HG03175 (cell line): Measurements from ENCODE around the gene SYTL3.

Experiments used
- ATAC-seq: cut with Tn5 transposase; IDR thresholded peaks from one replicate; pipeline ENCODE4 v1.9.1; 2021; ENCODE audit warnings: mild to moderate bottlenecking, moderate library complexity; ENCODE audit not compliant: unreplicated experiment

SYTL3 gene

GRCh38 chr6:158756977-158757752, 107.3 kb downstream of the SYTL3 start:
- ATAC-seq: no peak

DNA sequence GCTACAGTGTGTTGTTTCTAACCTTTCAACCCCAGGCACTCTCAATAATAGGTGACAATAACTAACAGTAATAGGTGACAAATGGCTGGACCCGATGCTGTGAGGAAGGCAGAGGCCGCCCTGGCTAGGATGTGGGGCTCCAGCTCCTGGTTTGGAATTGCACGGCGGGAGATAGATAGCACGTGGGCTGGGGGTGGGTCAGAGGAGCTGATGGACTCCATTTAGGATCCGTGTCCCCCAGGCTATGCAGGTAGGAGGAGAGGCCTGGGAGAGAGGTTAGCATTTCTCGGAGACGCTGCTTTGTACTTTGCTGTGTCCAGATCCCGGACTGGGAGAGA, 107.9 kb downstream of the SYTL3 start:
- no peak for ATAC-seq

GRCh38 chr6:158758451-158758860, 108.6 kb downstream of the SYTL3 start:
- ATAC-seq: no peak

- no peak for ATAC-seq
These were observed 109.2 kb downstream of the SYTL3 start for GRCh38 chr6:158758941-158759479.

DNA sequence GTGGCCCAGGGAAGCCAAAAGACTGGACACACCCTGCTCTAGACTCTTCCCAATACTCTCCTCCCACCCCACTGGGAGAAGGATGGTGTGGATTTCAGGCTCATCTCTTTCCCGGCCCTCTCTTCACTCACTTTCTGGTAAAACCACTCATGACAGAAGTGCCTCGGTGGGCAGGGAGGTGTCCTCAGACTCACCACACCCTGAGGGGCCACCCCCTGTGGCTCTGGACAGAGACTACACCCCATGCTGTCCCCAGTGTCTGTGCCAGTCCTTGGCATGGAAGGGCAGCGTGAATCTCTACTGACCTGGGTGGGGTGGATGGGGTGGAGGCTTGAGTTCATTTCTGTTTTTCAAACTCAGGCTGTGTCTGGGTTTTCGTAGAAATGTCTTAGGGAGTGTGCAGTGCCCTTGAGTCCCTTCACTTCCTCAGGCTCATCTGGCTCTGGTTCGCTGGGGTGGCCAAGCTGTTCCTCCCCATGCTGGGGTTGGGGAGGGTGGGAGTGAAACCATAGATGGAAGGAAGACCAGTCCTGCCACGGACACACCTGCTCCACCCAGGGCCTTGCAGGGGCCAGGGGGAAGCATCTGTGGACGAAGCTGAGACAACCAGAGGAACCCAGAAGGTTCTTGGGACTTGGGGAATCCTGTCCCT, 110.2 kb downstream of the SYTL3 start:
- no peak for ATAC-seq

- no peak for ATAC-seq
These were observed 110.9 kb downstream of the SYTL3 start for GRCh38 chr6:158760618-158761250.

DNA sequence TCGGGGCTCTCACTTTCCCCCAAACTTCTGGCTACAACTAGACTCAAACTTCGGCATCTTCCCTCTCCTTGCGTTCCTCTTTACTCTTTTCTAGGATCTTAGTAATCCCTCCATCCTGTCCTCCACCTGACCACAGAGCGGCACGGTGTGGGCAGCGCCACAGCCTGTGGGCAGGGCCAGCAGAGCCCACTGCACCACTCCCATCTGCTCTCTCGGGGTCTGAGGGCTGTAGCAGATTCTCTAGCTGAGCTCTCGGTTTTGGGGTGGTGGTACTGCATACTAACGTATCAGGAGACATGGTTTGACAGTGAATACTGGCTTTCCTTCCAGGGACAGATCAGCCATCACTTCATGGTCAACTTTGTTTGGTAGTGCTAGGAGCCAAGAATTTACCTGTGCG, 111.9 kb downstream of the SYTL3 start:
- no peak for ATAC-seq

DNA sequence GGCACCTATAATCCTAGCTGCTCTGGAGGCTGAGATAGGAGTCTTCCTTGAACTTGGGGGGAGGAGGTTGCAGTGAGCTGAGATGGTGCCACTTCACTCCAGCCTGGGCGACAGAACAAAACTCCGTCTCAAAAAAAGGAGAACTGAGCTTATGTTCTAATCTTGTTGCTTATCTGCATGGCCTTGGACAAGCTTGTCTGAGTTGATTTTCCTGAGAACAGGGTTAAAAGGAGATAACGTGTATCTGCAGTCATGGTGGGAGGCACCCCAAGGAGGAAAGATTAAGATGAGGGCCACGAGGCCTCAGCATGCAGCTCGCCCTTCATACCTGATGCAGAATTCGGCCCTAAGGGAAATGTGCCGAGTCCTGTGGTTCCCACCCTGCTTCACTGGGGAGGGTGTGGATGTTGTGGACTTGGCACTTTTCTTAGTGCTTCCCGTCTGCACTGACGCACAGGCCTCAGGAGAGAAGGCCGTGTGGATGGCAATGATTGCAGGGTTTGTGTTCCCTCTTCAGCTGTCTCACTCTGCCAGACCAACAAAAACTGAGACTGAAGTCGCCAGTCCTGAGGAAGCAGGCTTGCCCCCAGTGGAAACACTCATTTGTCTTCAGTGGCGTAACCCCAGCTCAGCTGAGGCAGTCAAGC, 113.1 kb downstream of the SYTL3 start:
- no peak for ATAC-seq

DNA sequence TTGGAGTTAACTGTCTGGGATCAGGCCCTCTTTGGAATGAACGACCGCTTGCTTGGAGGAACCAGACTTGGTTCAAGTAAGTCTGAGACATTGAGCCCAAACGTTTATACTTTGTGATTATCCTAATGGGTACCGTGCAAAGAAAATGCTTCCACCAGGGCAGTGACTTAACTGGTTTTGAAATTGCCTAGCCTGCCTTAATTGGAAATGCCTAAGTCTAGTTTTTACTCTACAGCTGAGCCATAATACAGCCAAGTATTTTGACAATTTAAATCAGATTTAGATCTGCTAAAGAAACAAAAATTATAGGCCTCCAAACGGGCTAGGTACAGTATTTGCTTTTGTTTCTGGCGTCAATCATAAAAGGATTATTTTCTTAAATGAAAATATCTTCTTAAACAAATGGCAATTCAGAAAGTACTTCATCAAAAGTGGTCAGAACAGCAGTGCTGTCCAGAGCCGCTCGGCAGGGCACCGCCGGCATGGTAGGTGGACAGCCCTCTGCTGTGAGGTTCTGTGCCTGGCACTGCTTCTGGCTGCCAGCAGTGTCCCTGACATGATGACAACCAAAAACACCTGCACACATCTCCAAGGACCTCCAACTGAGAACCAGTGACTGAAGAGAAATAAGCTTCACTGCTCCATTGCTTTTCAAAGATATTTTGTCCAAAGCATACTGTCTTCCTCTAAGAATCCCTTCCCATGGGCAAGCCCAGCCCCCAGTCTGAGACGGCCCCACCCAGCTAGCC, 113.8 kb downstream of the SYTL3 start:
- no peak for ATAC-seq

GRCh38 chr6:158764183-158764849, 114.5 kb downstream of the SYTL3 start:
- no peak for ATAC-seq

DNA sequence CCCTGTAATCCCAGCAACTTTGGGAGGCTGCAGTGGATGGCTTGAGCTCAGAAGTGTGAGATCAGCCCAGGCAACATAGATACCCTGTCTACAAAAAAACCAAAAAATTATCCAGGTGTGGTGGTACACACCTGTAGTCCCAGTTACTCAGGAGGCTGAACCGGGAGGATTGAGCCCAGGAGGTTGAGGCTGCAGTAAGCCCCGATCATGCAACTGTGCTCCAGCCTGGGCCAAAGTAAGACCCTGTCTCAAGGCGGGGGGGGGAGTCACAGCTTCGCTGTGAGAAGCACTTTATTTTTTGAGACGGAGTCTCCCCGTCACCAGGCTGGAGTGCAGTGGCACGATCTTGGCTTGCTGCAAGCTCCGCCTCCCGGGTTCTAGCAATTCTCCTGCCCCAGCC, 115.1 kb downstream of the SYTL3 start:
- ATAC-seq: no peak

DNA sequence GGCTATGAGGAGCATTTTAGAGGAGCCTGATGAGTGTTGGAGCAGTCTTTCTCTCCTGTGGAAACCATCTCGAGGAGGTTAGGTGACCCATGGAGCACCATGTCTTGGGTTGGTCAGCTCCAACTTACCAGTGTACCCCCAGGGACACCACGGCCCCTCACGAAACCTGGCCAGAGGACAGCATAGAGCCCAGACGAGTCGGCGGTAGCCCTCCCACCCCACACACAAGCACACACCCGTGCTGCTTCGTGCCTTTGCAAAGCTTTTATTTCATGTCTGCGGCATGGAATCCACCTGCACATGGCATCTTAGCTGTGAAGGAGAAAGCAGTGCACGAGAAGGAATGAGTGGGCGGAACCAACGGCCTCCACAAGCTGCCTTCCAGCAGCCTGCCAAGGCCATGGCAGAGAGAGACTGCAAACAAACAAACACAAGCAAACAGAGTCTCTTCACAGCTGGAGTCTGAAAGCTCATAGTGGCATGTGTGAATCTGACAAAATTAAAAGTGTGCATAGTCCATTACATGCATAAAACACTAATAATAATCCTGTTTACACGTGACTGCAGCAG, 115.7 kb downstream of the SYTL3 start:
- ATAC-seq: no peak

DNA sequence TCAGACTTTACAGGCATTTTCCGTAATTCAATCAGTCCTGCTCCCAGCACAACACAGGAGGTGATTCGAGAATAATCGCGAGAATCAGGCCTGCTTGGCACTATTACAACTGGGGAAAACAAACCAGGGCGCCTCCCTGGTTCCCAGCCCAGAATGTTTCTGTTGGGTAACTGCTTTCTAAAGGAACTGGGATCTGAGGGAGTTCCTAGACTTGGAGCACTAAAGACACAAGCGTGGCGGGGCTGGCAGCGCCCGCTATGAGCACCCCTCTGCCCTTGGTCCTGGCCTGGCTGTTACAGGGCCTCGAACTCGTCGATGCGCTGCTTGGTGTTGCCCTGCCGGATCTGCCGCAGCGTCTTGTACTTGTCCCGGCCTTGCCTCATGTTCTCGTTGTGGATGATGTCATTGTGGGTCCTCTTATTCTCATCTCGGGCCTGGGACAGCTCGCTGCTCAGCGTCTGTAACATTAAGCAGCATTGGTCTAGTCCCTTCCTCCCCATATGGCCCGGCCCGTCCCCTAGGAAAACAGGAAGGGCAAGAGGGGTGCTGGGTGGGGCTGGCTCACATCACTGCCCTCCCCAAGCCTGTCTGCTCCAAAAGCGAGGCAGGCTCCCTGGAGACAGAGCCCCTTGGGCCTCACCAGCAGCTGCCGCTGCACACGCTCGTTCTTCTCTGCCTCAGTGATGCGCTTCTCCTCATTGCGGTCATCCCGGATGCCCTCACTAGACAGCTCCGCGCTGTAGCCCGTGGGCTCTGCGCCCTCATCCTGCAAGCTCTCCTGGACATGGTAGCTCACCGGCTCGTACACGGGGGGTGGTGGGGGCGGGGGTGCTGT, 117.0 kb downstream of the SYTL3 start:
- ATAC-seq: no peak

DNA sequence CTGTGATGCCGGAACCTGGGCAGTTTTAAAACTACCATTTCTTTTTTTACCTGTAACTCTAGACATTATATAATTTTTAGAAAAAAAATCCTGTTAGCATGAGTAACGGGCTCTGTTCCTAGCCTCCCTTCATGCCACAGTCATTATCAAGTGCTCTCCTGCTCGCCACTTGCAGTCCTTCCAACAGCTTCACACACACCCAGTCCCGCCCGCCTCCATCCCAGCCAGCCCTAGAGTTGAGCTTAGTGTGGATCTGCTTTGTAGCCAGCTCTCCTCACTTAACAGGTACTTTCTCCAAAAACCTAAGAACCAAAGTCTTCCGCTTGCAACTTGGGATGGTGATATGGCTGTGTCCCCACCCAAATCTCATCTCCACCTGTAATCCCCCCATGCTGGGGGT, 117.9 kb downstream of the SYTL3 start:
- no peak for ATAC-seq

GRCh38 chr6:158768436-158768835, 118.6 kb downstream of the SYTL3 start:
- ATAC-seq: no peak

DNA sequence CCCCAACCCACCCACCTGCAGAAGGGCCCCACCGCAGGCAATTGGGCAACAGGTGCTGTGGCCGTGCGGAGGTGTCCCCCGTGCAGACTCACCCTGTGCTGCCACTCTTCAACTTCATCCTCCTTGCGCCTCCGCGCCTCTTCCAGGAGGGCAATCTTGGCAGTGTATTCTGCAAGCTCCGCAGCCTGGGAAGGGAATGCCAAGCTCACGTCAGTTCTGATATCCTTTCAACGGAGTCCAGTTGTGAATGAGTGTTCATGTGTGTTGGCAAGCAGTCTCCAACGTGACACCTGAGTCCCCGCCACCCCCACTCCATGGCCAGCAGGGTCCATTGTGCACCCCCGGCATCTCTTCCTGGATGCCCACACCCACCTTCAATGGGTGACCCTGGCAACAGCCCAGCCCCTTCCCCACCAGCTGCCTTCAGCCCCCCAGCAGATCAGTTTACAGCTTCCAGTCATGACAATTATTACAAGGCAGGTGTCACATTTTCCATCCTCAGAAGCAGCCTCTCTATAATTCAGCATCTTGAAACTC, 119.4 kb downstream of the SYTL3 start:
- ATAC-seq: no peak

DNA sequence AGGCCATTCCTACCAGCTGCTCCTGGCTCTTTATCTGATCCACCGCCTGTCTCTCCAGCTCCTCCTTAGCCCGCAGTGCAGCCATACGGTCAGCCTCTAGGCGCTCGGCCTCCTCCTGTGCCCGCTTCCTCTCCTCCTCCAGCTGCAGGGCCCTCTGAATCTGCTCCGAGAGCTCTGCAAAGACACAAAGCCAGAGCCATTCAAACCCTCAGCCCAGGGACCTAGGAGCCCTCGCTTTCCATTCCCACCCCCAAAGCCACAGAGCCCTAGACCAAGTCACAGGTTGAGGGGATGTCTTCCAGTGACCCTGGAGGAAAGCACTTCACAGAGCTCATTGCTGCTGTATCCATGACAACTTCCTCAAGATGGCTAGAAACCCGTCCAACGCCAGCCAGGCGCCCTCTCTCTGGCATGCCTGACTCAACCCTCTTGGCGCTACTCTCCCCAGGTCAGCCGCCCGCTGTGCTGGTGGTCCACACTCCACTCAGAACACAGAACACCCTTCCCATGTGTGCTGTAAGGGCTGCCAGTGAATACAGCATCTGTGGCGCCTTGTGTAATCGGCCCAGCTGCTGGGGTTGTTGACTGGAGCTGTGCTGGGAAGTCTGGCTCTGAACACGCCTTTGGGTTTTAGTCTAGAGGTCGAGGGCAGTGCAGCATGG, 120.0 kb downstream of the SYTL3 start:
- no peak for ATAC-seq
